ENCODE data around the gene CCL19.

CCL19 gene

GRCh38 chr9:34693560-34693959 lies 2.5 kb upstream of the CCL19 start:
- no peak for DNase-seq

- no peak for DNase-seq
Observed at GRCh38 chr9:34691936-34692315, 850 bp upstream of the CCL19 start.

GRCh38 chr9:34689512-34689911 lies 1.6 kb downstream of the CCL19 start:
- DNase-seq = no peak

- DNase-seq = no peak
Observed at GRCh38 chr9:34689116-34689470, 2.0 kb downstream of the CCL19 start.

- no peak for DNase-seq
Observed at GRCh38 chr9:34688329-34689115, 2.6 kb downstream of the CCL19 start.

GRCh38 chr9:34687276-34688030 lies 3.6 kb downstream of the CCL19 start:
- DNase-seq = no peak

- no peak for DNase-seq
Observed at GRCh38 chr9:34686732-34687131, 4.3 kb downstream of the CCL19 start.

GRCh38 chr9:34686231-34686630 lies 4.8 kb downstream of the CCL19 start:
- DNase-seq = no peak

GRCh38 chr9:34685591-34685990 lies 5.5 kb downstream of the CCL19 start:
- DNase-seq = no peak

GRCh38 chr9:34684816-34685215 lies 6.3 kb downstream of the CCL19 start:
- DNase-seq = no peak

GRCh38 chr9:34684145-34684544 lies 6.9 kb downstream of the CCL19 start:
- no peak for DNase-seq

- DNase-seq = no peak
Observed at GRCh38 chr9:34675869-34676268, 15.2 kb downstream of the CCL19 start.

GRCh38 chr9:34675048-34675714 lies 15.9 kb downstream of the CCL19 start:
- peak; percentile 57 for DNase-seq

- no peak for DNase-seq
Observed at GRCh38 chr9:34674440-34674839, 16.6 kb downstream of the CCL19 start.

- no peak for DNase-seq
Observed at GRCh38 chr9:34671307-34671706, 19.8 kb downstream of the CCL19 start.

GRCh38 chr9:34669809-34670562 lies 21.1 kb downstream of the CCL19 start:
- DNase-seq = no peak

- DNase-seq = peak; percentile 95
Observed at GRCh38 chr9:34665381-34666250, 25.5 kb downstream of the CCL19 start.

- DNase-seq = no peak
Observed at GRCh38 chr9:34665067-34665380, 26.1 kb downstream of the CCL19 start.

- DNase-seq = peak; percentile 73
Observed at GRCh38 chr9:34664281-34665066, 26.6 kb downstream of the CCL19 start.

- no peak for DNase-seq
Observed at GRCh38 chr9:34663303-34663605, 27.8 kb downstream of the CCL19 start.

- DNase-seq = no peak
Observed at GRCh38 chr9:34662526-34663302, 28.4 kb downstream of the CCL19 start, which contains the start of gene CCL27. Gene CCL27, minus strand, starts transcription at chr9:34662657. Its CDS starts 24 bp downstream, at chr9:34662633.
